GM23248 (cell line): ENCODE results near the gene STEAP2.

Experiments
- EZH2 ChIP-seq: fragments of 200-600 bp; sonication (generic); IDR thresholded peaks from 2 replicates; pipeline ENCODE4 v1.6.1; 2018; ENCODE audit warnings: antibody characterized with exemption, mild to moderate bottlenecking; ENCODE audit not compliant: insufficient read depth, poor library complexity, severe bottlenecking
- EZH2phosphoT487 ChIP-seq: fragments of 200-600 bp; sonication (generic); IDR thresholded peaks from 2 replicates; pipeline ENCODE4 v1.6.1; 2018; ENCODE audit warnings: antibody characterized with exemption, moderate library complexity, mild to moderate bottlenecking, low read depth; ENCODE audit not compliant: insufficient read depth

GRCh38 chr7:90225601-90226000, 14.1 kb downstream of the STEAP2 start:
- TF ChIP-seq EZH2phosphoT487 (no peak), EZH2 (no peak)
